Adipocyte (in vitro differentiated cells): ENCODE data around the gene EGF.

Source experiments
- DNase-seq: peaks from one replicate; pipeline ENCODE4 v3.0.0-alpha.2; 2015; ENCODE audit warnings: low read depth
- H3K27me3 ChIP-seq: replicated peaks from 2 replicates; pipeline ENCODE4 v1.7.0; 2013; ENCODE audit warnings: mild to moderate bottlenecking, low read length, moderate library complexity; ENCODE audit not compliant: control insufficient read depth, insufficient read depth
- H3K36me3 ChIP-seq: 2 replicates; pipeline ENCODE4 v1.7.0; 2013; ENCODE audit warnings: low read length, mild to moderate bottlenecking, moderate library complexity; ENCODE audit not compliant: control insufficient read depth, insufficient read depth, severe bottlenecking
- H3K4me1 ChIP-seq: 2 replicates; pipeline ENCODE4 v1.7.0; 2013; ENCODE audit warnings: mild to moderate bottlenecking, low read length, moderate library complexity; ENCODE audit not compliant: control insufficient read depth, insufficient read depth
- H3K4me3 ChIP-seq: 2 replicates; pipeline ENCODE4 v1.7.0; 2013; ENCODE audit warnings: mild to moderate bottlenecking, low read length, moderate library complexity
- H3K9ac ChIP-seq: 2 replicates; pipeline ENCODE4 v1.7.0; 2013; ENCODE audit warnings: mild to moderate bottlenecking, low read length, moderate library complexity
- H3K9me3 ChIP-seq: 2 replicates; pipeline ENCODE4 v1.7.0; 2013; ENCODE audit warnings: mild to moderate bottlenecking, low read length, moderate library complexity; ENCODE audit not compliant: control insufficient read depth

Gene EGF

DNA sequence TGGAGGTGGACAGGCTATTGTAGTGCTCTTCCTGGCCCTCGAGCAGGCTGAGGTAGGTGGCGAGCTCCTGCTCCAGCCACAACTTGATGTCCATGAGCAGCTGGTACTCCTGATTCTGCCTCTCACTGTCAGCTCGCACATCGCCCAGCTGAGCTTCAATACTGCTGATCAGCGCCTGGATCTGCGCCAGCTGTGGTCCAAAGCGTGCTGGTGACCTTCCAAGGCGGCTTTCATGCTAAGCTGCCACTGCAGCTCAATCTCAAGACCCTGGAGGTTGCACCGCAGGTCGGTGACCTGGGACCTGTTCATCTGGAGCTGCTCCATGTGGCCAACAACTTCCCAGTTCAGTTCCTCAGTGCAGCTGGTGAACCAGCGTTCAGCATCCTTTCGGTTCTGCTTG is 33.6 kb upstream of the EGF start:
- Histone ChIP-seq H3K27me3 (peaks cover 6% of the 10 kb centered on the region), H3K9ac (no peak overlapping the region), H3K9me3 (no peaks in the 10 kb centered on the region), H3K4me3 (no peak overlapping the region), H3K36me3 (no peaks in the 10 kb centered on the region), H3K4me1 (no peaks in the 10 kb centered on the region)
- no peak for DNase-seq

DNA sequence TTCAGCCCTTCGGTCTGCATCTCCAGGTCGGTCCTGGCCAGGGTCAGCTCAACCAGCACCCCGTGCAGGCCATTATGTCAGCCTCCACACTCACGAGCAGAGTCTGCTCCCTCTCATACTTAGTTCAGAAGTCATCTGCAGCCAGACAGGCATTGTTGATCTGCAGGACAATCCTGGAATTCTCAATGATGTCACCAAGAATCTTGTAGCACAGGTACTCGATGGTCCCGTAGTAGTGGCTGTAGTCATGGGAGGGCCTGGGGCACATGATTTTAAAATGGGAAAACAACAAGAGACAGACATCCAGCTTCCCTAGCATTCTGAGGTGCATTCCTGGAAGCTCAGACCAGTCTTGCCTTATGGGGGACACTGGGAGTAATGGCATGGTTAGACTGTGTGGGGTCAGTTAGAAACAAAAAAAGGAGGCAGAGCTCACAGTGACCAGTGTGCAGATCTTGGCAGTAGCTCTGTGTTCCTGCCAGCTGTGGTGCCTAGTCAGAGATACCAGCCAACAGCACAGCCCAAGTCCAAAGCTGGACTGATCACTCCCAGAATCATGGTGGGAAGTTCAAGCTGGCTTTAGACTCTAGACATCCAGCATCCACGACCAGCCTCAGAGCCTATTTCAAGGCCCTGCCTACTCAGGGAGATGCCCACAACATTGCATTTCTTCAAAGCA is 32.9 kb upstream of the EGF start:
- Histone ChIP-seq H3K36me3 (no peaks in the 10 kb centered on the region), H3K9ac (no peak overlapping the region), H3K4me1 (no peaks in the 10 kb centered on the region), H3K9me3 (no peaks in the 10 kb centered on the region), H3K27me3 (peaks cover 6% of the 10 kb centered on the region), H3K4me3 (no peak overlapping the region)
- no peak for DNase-seq

DNA sequence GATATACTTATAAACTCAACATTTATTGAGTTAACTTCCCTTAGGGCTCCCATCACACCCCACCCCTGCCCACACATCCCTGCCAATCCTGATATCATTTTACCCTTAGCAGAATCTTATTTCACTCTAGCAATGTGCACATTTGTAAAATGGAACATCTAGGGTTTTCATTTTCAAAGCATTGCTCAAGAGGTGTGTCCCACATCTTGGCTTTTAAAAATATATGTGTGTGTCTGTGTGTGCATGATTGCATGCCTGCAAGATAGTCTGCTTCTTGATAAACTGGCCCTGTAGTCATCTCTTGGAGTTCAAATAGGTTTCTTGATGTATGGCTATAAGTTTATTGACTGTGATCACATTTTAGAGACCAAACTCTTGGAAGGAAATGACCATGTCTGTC is 26.4 kb upstream of the EGF start:
- H3K9me3 ChIP-seq: no peaks in the 10 kb centered on the region
- no peaks in the 10 kb centered on the region for H3K27me3 ChIP-seq
- no peak overlapping the region for H3K9ac ChIP-seq
- H3K4me1 ChIP-seq: no peaks in the 10 kb centered on the region
- no peaks in the 10 kb centered on the region for H3K36me3 ChIP-seq
- no peak for DNase-seq
- no peak overlapping the region for H3K4me3 ChIP-seq

DNA sequence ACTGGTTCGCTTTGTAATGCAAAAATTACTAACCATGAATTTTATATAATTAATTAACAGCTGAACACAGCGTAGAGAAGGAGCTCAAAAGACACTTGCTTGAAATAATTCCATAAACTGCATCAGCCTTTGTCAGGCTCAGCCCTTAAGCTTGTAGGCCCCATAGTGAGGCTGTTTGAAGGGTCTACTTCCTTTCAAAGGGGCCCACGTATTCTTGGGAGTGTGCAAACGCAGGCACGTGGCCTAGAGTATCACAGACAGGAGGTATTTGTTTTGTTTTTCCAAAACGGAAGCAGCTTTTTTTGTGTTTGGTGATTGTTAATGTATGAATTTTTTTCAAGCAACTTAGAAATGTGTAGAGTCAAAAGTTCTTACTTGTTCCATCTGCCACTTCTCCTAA is 25.6 kb upstream of the EGF start:
- no peak overlapping the region for H3K4me3 ChIP-seq
- DNase-seq: no peak
- H3K9ac ChIP-seq: no peak overlapping the region
- no peaks in the 10 kb centered on the region for H3K36me3 ChIP-seq
- H3K9me3 ChIP-seq: no peaks in the 10 kb centered on the region
- no peaks in the 10 kb centered on the region for H3K4me1 ChIP-seq
- no peaks in the 10 kb centered on the region for H3K27me3 ChIP-seq

DNA sequence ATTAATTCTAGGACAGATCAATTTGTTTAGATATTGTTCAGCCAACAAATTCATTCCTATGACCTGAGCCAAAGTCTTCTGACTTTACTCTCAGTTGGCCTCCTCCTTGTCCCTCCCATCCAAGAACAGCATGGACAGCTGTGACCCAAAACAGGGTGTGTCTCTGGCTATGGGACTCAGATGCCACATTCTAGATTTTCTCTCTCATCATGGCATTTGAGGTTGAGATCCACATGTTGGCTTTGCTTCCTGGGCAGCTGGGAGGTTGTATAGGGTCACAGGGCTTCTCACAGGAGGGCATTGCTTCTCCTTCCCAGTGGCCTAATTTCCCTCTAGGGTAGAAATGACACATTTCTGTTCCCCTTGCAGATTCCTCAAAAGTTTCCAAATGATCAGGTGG is 22.6 kb upstream of the EGF start:
- no peaks in the 10 kb centered on the region for H3K36me3 ChIP-seq
- no peaks in the 10 kb centered on the region for H3K4me1 ChIP-seq
- no peak for DNase-seq
- H3K9me3 ChIP-seq: no peaks in the 10 kb centered on the region
- no peak overlapping the region for H3K4me3 ChIP-seq
- H3K27me3 ChIP-seq: no peaks in the 10 kb centered on the region
- no peak overlapping the region for H3K9ac ChIP-seq

DNA sequence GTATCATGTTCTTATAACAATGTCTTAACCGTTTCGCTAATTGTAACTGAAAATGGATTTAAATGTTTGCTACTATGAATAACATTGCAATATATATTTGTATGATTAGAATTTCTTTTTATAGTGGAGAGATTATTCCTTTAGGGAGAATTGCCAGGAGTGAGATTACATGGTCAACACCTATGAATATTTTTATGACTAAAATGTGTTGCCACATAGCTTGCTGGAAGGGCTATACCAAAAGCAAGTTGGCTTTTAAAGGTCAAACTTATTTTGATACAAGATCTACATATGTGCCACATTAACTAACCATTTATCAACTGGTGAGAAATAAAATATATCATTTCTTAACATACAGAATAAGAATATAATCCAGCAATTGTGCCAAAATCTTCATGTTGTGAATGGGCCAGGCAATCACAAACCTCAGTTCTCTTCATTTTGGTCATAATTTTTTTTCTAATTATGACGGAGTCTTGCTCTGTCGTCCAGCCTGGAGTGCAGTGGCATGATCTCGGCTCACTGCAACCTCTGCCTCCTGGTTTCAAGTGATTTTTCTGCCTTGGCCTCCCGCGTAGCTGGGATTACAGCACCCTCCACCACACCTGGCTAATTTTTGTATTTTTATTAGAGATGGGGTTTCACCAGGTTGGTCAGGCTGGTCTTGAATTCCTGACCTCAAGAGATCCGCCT is 10.0 kb upstream of the EGF start:
- no peaks in the 10 kb centered on the region for H3K36me3 ChIP-seq
- H3K4me3 ChIP-seq: no peak overlapping the region
- no peaks in the 10 kb centered on the region for H3K4me1 ChIP-seq
- H3K27me3 ChIP-seq: no peaks in the 10 kb centered on the region
- no peak for DNase-seq
- H3K9me3 ChIP-seq: peaks cover 12% of the 10 kb centered on the region
- no peak overlapping the region for H3K9ac ChIP-seq

DNA sequence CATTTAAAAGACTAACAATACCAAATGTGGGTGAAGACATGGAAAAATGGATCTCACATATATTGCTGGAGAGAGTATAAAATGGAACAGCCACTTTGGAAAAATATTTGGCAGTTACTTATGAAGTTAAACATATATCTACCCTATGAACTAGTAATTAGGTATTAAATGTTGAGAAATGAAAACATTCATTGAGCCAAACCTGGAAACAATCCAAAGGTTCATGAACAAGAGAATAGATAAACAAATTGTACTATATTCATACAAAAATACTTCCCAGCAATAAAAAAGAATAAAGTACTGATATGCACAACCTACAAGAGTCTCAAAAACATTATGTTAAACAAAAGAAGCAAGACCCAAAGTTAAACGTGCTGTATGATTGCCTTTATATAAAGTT is 4.0 kb upstream of the EGF start:
- no peak overlapping the region for H3K4me3 ChIP-seq
- no peak overlapping the region for H3K9ac ChIP-seq
- no peak for DNase-seq
- peaks cover 12% of the 10 kb centered on the region for H3K9me3 ChIP-seq
- no peaks in the 10 kb centered on the region for H3K4me1 ChIP-seq
- no peaks in the 10 kb centered on the region for H3K27me3 ChIP-seq
- no peaks in the 10 kb centered on the region for H3K36me3 ChIP-seq

DNA sequence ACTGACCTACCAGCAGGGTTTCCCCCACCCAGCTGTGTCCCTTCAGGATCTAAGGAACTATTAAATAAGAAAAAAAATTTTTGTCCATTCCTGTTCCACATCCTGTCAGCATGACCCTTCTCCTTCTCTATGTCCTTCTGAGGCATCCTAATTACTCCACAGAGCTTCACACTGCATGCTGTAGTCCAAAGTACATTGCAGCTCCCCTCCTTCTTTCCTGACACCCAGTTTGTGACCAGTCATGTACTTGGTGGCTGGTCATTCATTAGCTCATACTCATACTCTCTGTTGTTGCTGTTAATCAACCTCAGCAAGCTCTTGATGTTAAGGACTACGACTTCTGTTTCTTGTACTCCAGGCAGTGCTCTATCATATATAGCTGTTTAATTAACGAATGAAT is 2.4 kb upstream of the EGF start:
- Histone ChIP-seq H3K9me3 (peaks cover 9% of the 10 kb centered on the region), H3K4me3 (no peak overlapping the region), H3K4me1 (no peaks in the 10 kb centered on the region), H3K9ac (no peak overlapping the region), H3K27me3 (no peaks in the 10 kb centered on the region), H3K36me3 (no peaks in the 10 kb centered on the region)
- no peak for DNase-seq

DNA sequence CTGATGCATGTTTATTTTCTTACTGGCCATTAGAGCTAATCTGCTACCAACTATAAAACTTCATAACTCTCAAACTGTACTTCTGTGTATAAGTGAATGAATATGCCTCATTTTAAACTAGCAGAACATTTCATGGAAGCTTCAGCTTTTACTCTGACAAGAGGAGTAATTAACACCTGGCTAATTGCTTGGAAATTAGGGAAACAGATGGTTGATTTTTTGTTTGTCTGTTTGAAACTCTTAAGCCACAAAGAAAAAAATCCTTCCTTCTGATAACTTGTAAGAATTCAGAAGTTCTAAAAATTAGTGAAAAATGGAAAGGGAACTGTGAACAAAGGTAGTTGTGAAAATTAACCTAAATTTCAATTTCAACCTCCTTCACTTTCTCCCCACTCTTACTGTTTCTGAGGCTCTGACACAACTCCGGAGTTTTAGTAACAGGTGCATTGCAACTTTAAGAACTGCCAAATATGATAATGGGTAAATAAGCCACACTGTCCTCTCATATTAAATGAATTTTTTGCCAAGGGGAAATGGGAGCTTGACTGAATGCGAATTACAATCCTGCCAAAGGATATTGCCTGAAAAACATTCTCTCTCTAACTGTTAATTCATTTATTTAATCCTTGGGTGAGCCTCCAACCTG is 1.0 kb downstream of the EGF start:
- Histone ChIP-seq H3K36me3 (no peaks in the 10 kb centered on the region), H3K4me3 (no peak overlapping the region), H3K27me3 (no peaks in the 10 kb centered on the region), H3K9me3 (no peaks in the 10 kb centered on the region), H3K9ac (no peak overlapping the region), H3K4me1 (no peaks in the 10 kb centered on the region)
- DNase-seq: no peak

DNA sequence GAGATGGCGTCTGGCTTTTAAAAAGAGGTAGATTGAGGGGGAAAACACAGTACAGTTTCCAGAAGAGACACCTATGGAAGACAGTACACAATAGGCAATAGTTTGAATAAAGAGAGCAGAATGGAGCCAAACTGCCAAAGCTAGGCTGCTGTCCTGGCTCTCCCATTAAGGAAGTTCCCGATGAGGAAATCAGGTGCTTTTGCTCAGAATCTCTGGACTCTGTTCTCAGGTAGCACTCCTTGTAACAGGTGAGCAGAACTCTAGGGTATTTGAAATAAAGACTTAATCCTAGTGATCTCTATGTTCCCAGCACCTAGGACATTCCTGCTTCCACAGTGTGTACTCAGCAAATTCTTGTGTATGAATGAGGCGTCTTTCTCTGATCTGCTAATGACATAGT is 1.6 kb downstream of the EGF start:
- Histone ChIP-seq H3K9ac (no peak overlapping the region), H3K36me3 (no peaks in the 10 kb centered on the region), H3K27me3 (no peaks in the 10 kb centered on the region), H3K9me3 (no peaks in the 10 kb centered on the region), H3K4me1 (no peaks in the 10 kb centered on the region), H3K4me3 (no peak overlapping the region)
- no peak for DNase-seq

DNA sequence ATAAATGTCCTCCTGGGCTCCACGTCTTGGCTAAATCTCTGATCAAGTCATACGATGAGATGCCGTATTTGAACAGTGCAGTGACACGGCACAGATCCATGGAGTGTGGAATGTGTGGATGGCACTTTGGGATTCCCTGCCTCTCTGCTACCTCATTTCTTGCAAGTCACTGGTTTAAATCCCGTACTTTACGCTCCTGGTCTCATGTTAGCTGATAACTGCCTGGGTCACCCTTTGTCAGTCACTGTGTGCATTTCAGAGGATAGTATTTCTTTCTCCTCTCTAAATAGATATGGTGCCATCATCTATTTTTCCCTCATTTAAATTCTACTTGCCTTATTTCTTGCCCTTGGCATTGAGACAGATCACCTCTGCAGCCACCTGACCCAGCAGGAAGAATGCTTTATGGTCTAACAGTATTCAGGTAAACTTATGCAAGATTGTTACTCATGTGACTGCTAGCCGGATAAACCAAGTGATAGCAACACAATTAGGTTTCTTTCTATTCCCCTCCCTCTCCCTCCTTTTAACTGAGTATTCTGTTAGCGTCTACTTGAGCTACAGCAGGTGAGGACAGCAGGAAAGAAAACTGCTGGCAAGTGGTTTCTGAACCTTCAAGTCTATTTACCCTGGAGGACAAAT is 2.8 kb downstream of the EGF start:
- no peaks in the 10 kb centered on the region for H3K36me3 ChIP-seq
- H3K9me3 ChIP-seq: no peaks in the 10 kb centered on the region
- no peak overlapping the region for H3K4me3 ChIP-seq
- DNase-seq: no peak
- H3K27me3 ChIP-seq: no peaks in the 10 kb centered on the region
- H3K4me1 ChIP-seq: no peaks in the 10 kb centered on the region
- no peak overlapping the region for H3K9ac ChIP-seq
